GM12874 (cell line): ENCODE data around the gene ZNF175.

Experiments
- TF ChIP-seq, protein P1 (sequence below): IDR thresholded peaks from 2 replicates; pipeline ENCODE4 v1.5.1; 2011; ENCODE audit warnings: low read depth, mild to moderate bottlenecking, control low read depth, low read length, moderate library complexity; ENCODE audit not compliant: insufficient read depth

Gene ZNF175

DNA sequence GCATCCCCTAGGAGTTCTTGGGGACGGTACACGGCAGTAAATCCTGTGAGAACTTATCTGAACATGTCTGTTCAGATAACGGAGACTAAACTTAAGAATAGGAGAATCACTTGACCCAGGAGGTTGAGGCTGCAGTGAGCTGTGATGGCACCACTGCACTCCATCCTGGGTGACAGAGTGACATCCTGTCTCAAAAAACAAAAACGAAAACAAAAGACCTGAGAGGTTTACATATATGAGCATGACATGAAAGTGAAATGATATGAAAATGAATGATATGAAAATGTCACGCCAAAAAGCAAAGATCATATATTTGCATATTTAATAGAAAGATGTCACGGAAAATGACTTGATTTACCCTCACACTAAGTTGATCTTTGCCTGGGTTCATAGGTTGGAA lies 5.8 kb downstream of the ZNF175 start:
- TF ChIP-seq, protein P1, sequence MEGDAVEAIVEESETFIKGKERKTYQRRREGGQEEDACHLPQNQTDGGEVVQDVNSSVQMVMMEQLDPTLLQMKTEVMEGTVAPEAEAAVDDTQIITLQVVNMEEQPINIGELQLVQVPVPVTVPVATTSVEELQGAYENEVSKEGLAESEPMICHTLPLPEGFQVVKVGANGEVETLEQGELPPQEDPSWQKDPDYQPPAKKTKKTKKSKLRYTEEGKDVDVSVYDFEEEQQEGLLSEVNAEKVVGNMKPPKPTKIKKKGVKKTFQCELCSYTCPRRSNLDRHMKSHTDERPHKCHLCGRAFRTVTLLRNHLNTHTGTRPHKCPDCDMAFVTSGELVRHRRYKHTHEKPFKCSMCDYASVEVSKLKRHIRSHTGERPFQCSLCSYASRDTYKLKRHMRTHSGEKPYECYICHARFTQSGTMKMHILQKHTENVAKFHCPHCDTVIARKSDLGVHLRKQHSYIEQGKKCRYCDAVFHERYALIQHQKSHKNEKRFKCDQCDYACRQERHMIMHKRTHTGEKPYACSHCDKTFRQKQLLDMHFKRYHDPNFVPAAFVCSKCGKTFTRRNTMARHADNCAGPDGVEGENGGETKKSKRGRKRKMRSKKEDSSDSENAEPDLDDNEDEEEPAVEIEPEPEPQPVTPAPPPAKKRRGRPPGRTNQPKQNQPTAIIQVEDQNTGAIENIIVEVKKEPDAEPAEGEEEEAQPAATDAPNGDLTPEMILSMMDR = no peak

DNA sequence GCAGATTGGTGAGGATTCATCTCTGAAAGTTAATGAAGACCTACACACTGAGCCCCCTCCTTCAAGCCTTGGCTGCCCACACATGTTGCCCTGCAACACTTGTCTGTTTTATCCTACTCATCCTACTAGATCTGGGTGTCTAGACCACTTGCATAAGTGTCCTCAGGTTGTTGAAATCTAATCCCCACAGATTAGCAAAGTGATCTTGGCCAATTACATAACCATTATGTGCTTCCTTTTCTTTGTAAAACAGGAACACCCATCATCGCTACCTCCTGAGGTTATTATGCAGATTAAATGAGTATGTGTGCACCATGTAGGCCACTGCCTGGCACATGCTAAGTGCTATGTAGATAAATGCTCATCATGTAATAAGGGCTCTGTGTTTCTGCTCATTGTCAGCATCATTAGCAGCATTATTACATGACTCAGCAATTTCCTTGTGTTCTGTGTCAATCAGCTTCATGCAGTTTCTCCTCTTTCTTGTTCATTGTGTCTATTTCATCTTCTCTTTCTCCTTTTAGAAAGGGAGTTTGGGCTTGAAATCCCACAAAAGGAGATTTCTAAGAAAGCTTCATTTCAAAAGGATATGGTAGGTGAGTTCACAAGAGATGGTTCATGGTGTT lies 15.1 kb downstream of the ZNF175 start:
- TF ChIP-seq, protein P1 = no peak

DNA sequence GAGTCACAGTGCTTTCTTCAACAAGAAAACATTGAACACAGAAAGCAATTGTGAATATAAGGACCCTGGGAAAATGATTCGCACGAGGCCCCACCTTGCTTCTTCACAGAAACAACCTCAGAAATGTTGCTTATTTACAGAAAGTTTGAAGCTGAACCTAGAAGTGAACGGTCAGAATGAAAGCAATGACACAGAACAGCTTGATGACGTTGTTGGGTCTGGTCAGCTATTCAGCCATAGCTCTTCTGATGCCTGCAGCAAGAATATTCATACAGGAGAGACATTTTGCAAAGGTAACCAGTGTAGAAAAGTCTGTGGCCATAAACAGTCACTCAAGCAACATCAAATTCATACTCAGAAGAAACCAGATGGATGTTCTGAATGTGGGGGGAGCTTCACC lies 15.7 kb downstream of the ZNF175 start:
- TF ChIP-seq, protein P1 = no peak

DNA sequence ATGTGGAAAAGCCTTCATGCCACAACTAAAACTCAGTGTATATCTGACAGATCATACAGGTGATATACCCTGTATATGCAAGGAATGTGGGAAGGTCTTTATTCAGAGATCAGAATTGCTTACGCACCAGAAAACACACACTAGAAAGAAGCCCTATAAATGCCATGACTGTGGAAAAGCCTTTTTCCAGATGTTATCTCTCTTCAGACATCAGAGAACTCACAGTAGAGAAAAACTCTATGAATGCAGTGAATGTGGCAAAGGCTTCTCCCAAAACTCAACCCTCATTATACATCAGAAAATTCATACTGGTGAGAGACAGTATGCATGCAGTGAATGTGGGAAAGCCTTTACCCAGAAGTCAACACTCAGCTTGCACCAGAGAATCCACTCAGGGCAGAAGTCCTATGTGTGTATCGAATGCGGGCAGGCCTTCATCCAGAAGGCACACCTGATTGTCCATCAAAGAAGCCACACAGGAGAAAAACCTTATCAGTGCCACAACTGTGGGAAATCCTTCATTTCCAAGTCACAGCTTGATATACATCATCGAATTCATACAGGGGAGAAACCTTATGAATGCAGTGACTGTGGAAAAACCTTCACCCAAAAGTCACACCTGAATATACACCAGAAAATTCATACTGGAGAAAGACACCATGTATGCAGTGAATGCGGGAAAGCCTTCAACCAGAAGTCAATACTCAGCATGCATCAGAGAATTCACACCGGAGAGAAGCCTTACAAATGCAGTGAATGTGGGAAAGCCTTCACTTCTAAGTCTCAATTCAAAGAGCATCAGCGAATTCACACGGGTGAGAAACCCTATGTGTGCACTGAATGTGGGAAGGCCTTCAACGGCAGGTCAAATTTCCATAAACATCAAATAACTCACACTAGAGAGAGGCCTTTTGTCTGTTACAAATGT lies 16.4 kb downstream of the ZNF175 start:
- TF ChIP-seq, protein P1 = no peak

DNA sequence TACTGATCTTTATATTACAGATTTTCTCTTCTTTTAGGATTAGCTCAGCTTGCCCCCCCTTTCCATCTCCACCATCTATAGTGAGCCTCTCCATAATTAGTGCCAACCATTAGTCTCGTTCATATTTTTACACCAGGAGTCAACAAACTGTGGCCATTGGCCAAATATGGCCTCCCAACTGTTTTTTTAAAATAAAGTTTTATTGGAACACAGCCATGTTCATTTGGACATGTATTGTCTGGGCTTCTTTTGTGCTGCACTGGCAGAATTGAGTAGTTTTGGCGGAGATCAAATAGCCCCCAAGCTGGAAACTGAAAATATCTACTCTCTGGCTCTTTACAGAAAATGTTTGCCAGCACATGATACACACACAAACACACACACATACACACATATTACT lies 18.4 kb downstream of the ZNF175 start:
- TF ChIP-seq, protein P1 = no peak

DNA sequence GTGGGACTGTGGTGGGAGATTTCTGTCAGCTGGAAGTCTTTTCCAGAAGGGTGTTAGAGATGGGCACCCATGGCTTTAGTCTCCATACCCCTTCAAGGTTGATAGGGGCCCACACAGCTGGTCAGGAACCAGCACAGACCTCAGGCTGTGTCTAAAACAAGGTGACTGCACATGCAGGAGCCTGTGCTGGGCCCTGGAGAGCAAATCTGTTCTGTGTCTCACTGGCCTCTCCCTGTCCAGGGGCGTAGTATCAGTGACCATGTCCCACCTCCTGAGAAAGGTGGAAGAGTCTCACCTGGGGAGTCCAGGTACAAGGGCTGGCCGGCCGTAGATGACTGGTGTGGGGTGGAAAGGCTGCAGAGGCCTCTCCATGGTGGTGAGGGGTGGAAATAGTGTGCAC lies 19.4 kb downstream of the ZNF175 start:
- TF ChIP-seq, protein P1 = no peak

DNA sequence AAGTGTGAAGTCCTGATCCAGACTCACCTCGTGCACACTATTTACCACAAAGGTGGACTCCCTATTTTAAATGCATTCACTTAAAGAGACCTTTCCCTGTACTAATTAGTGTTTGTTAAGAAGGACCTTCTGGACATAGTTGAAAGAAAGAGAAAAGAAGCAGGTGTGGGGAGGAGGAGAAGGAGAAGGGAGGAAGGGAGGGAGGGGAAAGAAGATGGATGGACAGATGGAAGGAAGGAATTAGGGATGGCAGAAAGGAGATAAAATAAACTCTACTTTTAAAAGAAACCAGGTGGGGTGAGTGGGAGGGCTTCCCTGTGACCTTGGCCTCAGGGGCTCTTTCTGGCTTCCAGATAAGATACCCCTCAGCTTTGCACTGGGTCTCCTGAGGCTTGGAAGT lies 21.4 kb downstream of the ZNF175 start:
- TF ChIP-seq, protein P1 = no peak
